GM12878 (cell line): ENCODE data around the gene CHAT. TPM values are rescaled to one million over a fixed set of nuclear protein-coding genes. Genes with fewer than 3 reads are reported as not detected.

Experiments
- ATAC-seq: fragments of 200-7000 bp; cut with Tn5 transposase; 3 replicates; pipeline ENCODE4 v1.9.1; 2020; ENCODE audit warnings: mild to moderate bottlenecking, moderate library complexity
- BruUV-seq: library from RNA; stranded (reverse); fragments of 400-500 nt; replicated peaks from 2 replicates; lab custom pipeline; 2021; lab: Mats Ljungman, UMichigan
- CTCF ChIA-PET: fragments of 300-600 bp; sonication (Branson Sonifier 250); formaldehyde crosslinking; extraction: SDS; loops from one replicate; lab custom pipeline; 2021; ENCODE audit warnings: inconsistent platforms; lab: Yijun Ruan, JAX
- POLR2A ChIA-PET: fragments of 350-600 bp; formaldehyde crosslinking; extraction: SDS; loops from one replicate; lab custom pipeline; 2021; ENCODE audit warnings: inconsistent platforms; lab: Charles Lee
- RAD21 ChIA-PET: fragments of 300-600 bp; sonication (Branson Sonifier 250); formaldehyde crosslinking; loops from one replicate; lab custom pipeline; 2023; ENCODE audit warnings: antibody characterized with exemption; ENCODE audit not compliant: unreplicated experiment; lab: Charles Lee
- SMC1A ChIA-PET: fragments of 300-600 bp; sonication (Branson Sonifier 250); formaldehyde crosslinking; loops from one replicate; lab custom pipeline; 2023; ENCODE audit not compliant: unreplicated experiment, uncharacterized antibody; lab: Charles Lee
- DNase-seq: peaks from one replicate; pipeline ENCODE4 v3.0.0-alpha.2; 2011; ENCODE audit warnings: low read depth, low spot score
- FAIRE-seq: peaks from 3 replicates; lab custom pipeline; 2011; peaks lifted over from hg19 to GRCh38; lab: Jason Lieb, UNC
- H2AFZ ChIP-seq: 2 replicates; pipeline ENCODE4 v1.6.0; 2011; ENCODE audit warnings: low read depth, low read length, control low read depth; ENCODE audit not compliant: control insufficient read depth
- H3K27ac ChIP-seq: 2 replicates; pipeline ENCODE4 v1.5.1; 2011; ENCODE audit warnings: control low read depth; ENCODE audit not compliant: control insufficient read depth, insufficient read depth
- H3K27me3 ChIP-seq, 2 experiments: replicated peaks in 1 of 2; 2 replicates each; pipeline versions ENCODE4 v1.6.0 to v1.6.1; 2011; ENCODE audit warnings: low read length in 1 of 2; ENCODE audit not compliant: control insufficient read depth in 2 of 2, insufficient read depth in 2 of 2
- H3K36me3 ChIP-seq, 2 experiments: 2 replicates each; pipeline ENCODE4 v1.5.1; 2011; ENCODE audit warnings: low read length in 1 of 2; ENCODE audit not compliant: control insufficient read depth in 2 of 2, insufficient read depth in 2 of 2
- H3K4me1 ChIP-seq: 2 replicates; pipeline ENCODE4 v1.6.1; 2011; ENCODE audit warnings: mild to moderate bottlenecking, low read length, moderate library complexity, mixed read lengths; ENCODE audit not compliant: control insufficient read depth, insufficient read depth
- H3K4me2 ChIP-seq: 2 replicates; pipeline ENCODE4 v1.6.0; 2011; ENCODE audit warnings: control low read depth; ENCODE audit not compliant: control insufficient read depth, insufficient read depth
- H3K4me3 ChIP-seq: fragments of 200-600 bp; sonication (generic); 2 replicates; pipeline ENCODE4 v1.5.1; 2016
- H3K79me2 ChIP-seq: 2 replicates; pipeline ENCODE4 v1.6.0; 2011; ENCODE audit warnings: low read length; ENCODE audit not compliant: control insufficient read depth, insufficient read depth
- H3K9ac ChIP-seq: 2 replicates; pipeline ENCODE4 v1.8.0; 2011; ENCODE audit warnings: low read length, control low read depth, mixed read lengths; ENCODE audit not compliant: control insufficient read depth, insufficient read depth
- H3K9me3 ChIP-seq: replicated peaks from 3 replicates; pipeline ENCODE4 v1.5.1; 2011; ENCODE audit warnings: mild to moderate bottlenecking, low read length; ENCODE audit not compliant: control insufficient read depth, insufficient read depth
- H4K20me1 ChIP-seq: 2 replicates; pipeline ENCODE4 v1.6.0; 2011; ENCODE audit not compliant: control insufficient read depth, insufficient read depth
- KLF5 ChIP-seq: fragments of 450-650 bp; IDR thresholded peaks from 2 replicates; pipeline ENCODE4 v1.6.1; 2014; ENCODE audit warnings: mild to moderate bottlenecking; ENCODE audit not compliant: partially characterized antibody
- NFXL1 ChIP-seq: fragments of 450-650 bp; IDR thresholded peaks from 2 replicates; pipeline ENCODE4 v1.6.1; 2017; ENCODE audit warnings: antibody characterized with exemption, mild to moderate bottlenecking, borderline replicate concordance
- TCF12 ChIP-seq: IDR thresholded peaks from 2 replicates; pipeline ENCODE4 v1.6.1; 2011; ENCODE audit warnings: low read depth, mild to moderate bottlenecking, low read length
- WGBS: methylation state at CpG from one replicate; pipeline ENCODE4 v1.1.6; 2016; ENCODE audit warnings: low lambda C conversion rate; ENCODE audit not compliant: insufficient replicate concordance, insufficient coverage; ENCODE audit errors: missing lambda C conversion rate; 5-methylcytosine and 5-hydroxymethylcytosine counted together
- in situ Hi-C: fragments of 300-500 bp; cut with MboI; formaldehyde crosslinking; loops from 9 replicates; pipeline ENCODE4 v1.14.3; 2018; ENCODE audit warnings: mixed read lengths
- intact Hi-C: fragments of 100-400 bp; cut with micrococcal nuclease; formaldehyde crosslinking; loops from one replicate; pipeline ENCODE4 v1.14.2; 2022; ENCODE audit not compliant: unreplicated experiment
- polyA plus RNA-seq, 11 experiments: library from polyadenylated mRNA; depleted of rRNA in 4 of 11; unstranded in 6 of 11; stranded (reverse) in 5 of 11; fragments of >200 nt; fragmentation: Nextera tagmentation in 4 of 11; fragmentation: Illumina TruSeq in 1 of 11; extraction: Ambion mirVana in 4 of 11; extraction: Trizol in 1 of 11; gene quantifications; 1 replicate in 1 of 11; 2 replicates in 10 of 11; pipeline versions ENCODE4 v1.2.1 to v1.2.3, GENCODE V29; 2011 to 2016; ENCODE audit warnings: inconsistent platforms in 2 of 11, missing spikeins in 2 of 11, low read depth in 1 of 11
- total RNA-seq, 4 experiments: library from RNA; depleted of rRNA in 3 of 4; stranded (reverse); fragments of >200 nt in 3 of 4; fragmentation: Illumina TruSeq in 1 of 4; extraction: Trizol in 1 of 4; gene quantifications; 2 replicates each; pipeline versions ENCODE4 v1.2.1 to v1.2.3, GENCODE V29; 2013 to 2021
- TF ChIP-seq, protein P1 (sequence below): IDR thresholded peaks from 2 replicates; pipeline ENCODE4 v1.6.1; 2012; ENCODE audit warnings: low read depth, low read length, improper control_type of control experiment
- TF ChIP-seq, protein P2 (sequence below): IDR thresholded peaks from 2 replicates; pipeline ENCODE4 v1.6.1; 2012; ENCODE audit warnings: low read depth, low read length, improper control_type of control experiment
- TF ChIP-seq, protein P3 (sequence below): fragments of 450-650 bp; IDR thresholded peaks from 2 replicates; pipeline ENCODE4 v1.6.1; 2018; ENCODE audit warnings: mild to moderate bottlenecking, low read depth, moderate library complexity; ENCODE audit not compliant: partially characterized antibody

The CHAT gene
- total and polyA plus RNA-seq, 10 of the 15 experiments (the other 5 are each of a cell fraction or from before 2014, with no cell fraction given), result not detected

DNA sequence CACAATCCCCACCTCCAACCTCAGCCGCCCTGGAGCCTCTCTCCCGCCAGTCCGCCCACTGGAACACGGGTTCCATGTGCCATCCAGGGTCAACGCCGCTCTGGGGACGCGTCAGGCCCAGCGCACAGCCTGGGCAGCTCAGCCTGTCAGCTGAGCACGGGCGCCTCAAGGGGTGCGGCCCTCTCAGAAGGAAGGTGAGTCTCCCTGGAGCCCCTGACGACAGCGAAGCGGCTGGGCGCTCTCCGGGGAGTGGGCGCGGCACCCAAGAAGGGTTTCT, 4.9 kb upstream of the CHAT start:
- H3K79me2 ChIP-seq, result no peaks in the 10 kb centered on the region
- in situ Hi-C loops (no loop called here), intact Hi-C loops (no loop called here)
- no peak overlapping the region for H3K9ac ChIP-seq
- H2AFZ ChIP-seq, result no peak overlapping the region
- WGBS, result 58% methylated on average over 19 of the region's 19 CpGs
- no peaks in the 10 kb centered on the region for H3K4me1 ChIP-seq
- no peaks in the 10 kb centered on the region for H3K36me3 ChIP-seq
- POLR2A ChIA-PET, result no interaction called here
- FAIRE-seq (no peak), ATAC-seq (no peak), DNase-seq (no peak)
- SMC1A ChIA-PET, result no interaction called here
- no peak overlapping the region for H3K4me3 ChIP-seq
- H4K20me1 ChIP-seq, result no peaks in the 10 kb centered on the region
- peaks cover 10 to 25% of the 10 kb centered on the region in 2 experiments for H3K27me3 ChIP-seq
- TF ChIP-seq NFXL1 (no peak), TCF12 (no peak), KLF5 (no peak)
- TF ChIP-seq, protein P1, sequence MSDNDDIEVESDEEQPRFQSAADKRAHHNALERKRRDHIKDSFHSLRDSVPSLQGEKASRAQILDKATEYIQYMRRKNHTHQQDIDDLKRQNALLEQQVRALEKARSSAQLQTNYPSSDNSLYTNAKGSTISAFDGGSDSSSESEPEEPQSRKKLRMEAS, result no peak
- TF ChIP-seq, protein P2, sequence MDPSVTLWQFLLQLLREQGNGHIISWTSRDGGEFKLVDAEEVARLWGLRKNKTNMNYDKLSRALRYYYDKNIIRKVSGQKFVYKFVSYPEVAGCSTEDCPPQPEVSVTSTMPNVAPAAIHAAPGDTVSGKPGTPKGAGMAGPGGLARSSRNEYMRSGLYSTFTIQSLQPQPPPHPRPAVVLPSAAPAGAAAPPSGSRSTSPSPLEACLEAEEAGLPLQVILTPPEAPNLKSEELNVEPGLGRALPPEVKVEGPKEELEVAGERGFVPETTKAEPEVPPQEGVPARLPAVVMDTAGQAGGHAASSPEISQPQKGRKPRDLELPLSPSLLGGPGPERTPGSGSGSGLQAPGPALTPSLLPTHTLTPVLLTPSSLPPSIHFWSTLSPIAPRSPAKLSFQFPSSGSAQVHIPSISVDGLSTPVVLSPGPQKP, result no peak
- TF ChIP-seq, protein P3, sequence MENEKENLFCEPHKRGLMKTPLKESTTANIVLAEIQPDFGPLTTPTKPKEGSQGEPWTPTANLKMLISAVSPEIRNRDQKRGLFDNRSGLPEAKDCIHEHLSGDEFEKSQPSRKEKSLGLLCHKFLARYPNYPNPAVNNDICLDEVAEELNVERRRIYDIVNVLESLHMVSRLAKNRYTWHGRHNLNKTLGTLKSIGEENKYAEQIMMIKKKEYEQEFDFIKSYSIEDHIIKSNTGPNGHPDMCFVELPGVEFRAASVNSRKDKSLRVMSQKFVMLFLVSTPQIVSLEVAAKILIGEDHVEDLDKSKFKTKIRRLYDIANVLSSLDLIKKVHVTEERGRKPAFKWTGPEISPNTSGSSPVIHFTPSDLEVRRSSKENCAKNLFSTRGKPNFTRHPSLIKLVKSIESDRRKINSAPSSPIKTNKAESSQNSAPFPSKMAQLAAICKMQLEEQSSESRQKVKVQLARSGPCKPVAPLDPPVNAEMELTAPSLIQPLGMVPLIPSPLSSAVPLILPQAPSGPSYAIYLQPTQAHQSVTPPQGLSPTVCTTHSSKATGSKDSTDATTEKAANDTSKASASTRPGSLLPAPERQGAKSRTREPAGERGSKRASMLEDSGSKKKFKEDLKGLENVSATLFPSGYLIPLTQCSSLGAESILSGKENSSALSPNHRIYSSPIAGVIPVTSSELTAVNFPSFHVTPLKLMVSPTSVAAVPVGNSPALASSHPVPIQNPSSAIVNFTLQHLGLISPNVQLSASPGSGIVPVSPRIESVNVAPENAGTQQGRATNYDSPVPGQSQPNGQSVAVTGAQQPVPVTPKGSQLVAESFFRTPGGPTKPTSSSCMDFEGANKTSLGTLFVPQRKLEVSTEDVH, result no peak
- no peak overlapping the region for H3K4me2 ChIP-seq
- H3K27ac ChIP-seq, result no peak overlapping the region
- RAD21 ChIA-PET, result no interaction called here
- no TSS peak for BruUV-seq
- H3K9me3 ChIP-seq, result peaks cover 4% of the 10 kb centered on the region; the same call in 1 of the 3 replicates
- CTCF ChIA-PET, result no interaction called here
